ENCODE results near the gene UBE2Z. TPM values are rescaled to one million over a fixed set of nuclear protein-coding genes. Genes with fewer than 3 reads are reported as not detected.

The UBE2Z gene
- total and polyA plus RNA-seq, 2 donors (not counting 3 experiments of a cell fraction or from before 2014, with no cell fraction given) = 104 to 117 TPM

DNA sequence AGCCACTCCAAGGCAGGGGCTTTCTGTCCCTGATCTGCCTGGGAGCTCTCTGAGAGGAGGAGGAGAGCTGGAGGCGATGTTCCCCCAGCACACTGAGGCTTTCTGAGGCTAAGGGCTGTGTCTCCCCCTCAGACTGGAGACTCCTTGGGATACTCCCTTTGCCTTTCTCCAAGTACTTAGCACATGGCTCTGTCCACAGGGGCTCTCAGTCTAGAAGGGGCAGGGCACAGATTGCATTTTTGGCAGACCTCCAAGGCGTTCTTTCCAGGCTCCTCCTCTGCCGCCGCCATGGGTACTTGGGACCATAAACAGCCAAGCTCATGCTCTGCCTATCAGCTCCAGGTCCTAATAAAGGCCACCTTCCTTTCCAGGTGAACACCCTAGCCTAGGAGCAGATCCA, 62.0 kb downstream of the UBE2Z start:
- Histone ChIP-seq H3K27me3 (ENCODE audit: control insufficient read depth in 2 of 2, insufficient read depth in 2 of 2, low read length in 2 of 2) (no peaks in the 10 kb centered on the region), H3K27ac (ENCODE audit: insufficient read depth, low read depth, low read length) (no peak overlapping the region), H3K9ac (replicated peaks; ENCODE audit: extremely low read depth, insufficient read depth, low read length) (no peak overlapping the region), H3K4me3 (replicated peaks in 1 of 3; ENCODE audit: insufficient read depth in 1 of 3, low read depth in 1 of 3, low read length in 3 of 3) (no peak overlapping the region), H2AFZ (ENCODE audit: low read depth, low read length) (no peak overlapping the region), H3K79me2 (ENCODE audit: control insufficient read depth, insufficient read depth, low read length) (no peaks in the 10 kb centered on the region), H3K36me3 (ENCODE audit: control insufficient read depth in 2 of 2, extremely low read depth in 1 of 2, insufficient read depth in 2 of 2, low read length in 2 of 2) (no peaks in the 10 kb centered on the region), H4K20me1 (replicated peaks; ENCODE audit: control insufficient read depth, extremely low read depth, insufficient read depth, low read length) (no peaks in the 10 kb centered on the region), H3K4me1 (ENCODE audit: control insufficient read depth, extremely low read depth, insufficient read depth, low read length) (peaks cover 15% of the 10 kb centered on the region), H3K9me1 (replicated peaks; ENCODE audit: control insufficient read depth, extremely low read depth, insufficient read depth, low read length) (no peaks in the 10 kb centered on the region), H3K4me2 (ENCODE audit: insufficient read depth, low read length) (no peak overlapping the region), H3K9me3 (replicated peaks; ENCODE audit: control insufficient read depth, insufficient read depth, low read length) (no peaks in the 10 kb centered on the region)
- POLR2A ChIA-PET = no interaction called here
- DNase-seq (ENCODE audit: low read depth, low spot score) (peak; percentile 29), FAIRE-seq (no peak)
- intact Hi-C loops (cut with micrococcal nuclease) (no loop called here), dilution Hi-C loops (cut with MboI; ENCODE audit: extremely low pct_ligation_motif_present, low sequenced_read_pairs) (no loop called here)
- TF ChIP-seq MYC (IDR thresholded peaks at IDR 0.05; ENCODE audit: low read depth, low read length) (no peak), EZH2 (IDR thresholded peaks at IDR 0.05; ENCODE audit: borderline replicate concordance, low read depth, low read length, severe bottlenecking) (no peak), POLR2A (IDR thresholded peaks at IDR 0.05; ENCODE audit: low read depth, low read length) (no peak)
- TF ChIP-seq, protein P1, sequence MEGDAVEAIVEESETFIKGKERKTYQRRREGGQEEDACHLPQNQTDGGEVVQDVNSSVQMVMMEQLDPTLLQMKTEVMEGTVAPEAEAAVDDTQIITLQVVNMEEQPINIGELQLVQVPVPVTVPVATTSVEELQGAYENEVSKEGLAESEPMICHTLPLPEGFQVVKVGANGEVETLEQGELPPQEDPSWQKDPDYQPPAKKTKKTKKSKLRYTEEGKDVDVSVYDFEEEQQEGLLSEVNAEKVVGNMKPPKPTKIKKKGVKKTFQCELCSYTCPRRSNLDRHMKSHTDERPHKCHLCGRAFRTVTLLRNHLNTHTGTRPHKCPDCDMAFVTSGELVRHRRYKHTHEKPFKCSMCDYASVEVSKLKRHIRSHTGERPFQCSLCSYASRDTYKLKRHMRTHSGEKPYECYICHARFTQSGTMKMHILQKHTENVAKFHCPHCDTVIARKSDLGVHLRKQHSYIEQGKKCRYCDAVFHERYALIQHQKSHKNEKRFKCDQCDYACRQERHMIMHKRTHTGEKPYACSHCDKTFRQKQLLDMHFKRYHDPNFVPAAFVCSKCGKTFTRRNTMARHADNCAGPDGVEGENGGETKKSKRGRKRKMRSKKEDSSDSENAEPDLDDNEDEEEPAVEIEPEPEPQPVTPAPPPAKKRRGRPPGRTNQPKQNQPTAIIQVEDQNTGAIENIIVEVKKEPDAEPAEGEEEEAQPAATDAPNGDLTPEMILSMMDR (IDR thresholded peaks at IDR 0.05; ENCODE audit: extremely low read depth in 1 of 2, insufficient read depth in 1 of 2, low read depth in 1 of 2, low read length in 2 of 2) = no peak
- BruUV-seq (replicated peaks) = no TSS peak
- CTCF ChIA-PET = interaction anchor here (1.3 to 4.5 kb wide), 3 partner anchors 9 to 66 kb away, joined by 4 to 26 read pairs (median 11); no protein-coding TSS in a partner anchor

DNA sequence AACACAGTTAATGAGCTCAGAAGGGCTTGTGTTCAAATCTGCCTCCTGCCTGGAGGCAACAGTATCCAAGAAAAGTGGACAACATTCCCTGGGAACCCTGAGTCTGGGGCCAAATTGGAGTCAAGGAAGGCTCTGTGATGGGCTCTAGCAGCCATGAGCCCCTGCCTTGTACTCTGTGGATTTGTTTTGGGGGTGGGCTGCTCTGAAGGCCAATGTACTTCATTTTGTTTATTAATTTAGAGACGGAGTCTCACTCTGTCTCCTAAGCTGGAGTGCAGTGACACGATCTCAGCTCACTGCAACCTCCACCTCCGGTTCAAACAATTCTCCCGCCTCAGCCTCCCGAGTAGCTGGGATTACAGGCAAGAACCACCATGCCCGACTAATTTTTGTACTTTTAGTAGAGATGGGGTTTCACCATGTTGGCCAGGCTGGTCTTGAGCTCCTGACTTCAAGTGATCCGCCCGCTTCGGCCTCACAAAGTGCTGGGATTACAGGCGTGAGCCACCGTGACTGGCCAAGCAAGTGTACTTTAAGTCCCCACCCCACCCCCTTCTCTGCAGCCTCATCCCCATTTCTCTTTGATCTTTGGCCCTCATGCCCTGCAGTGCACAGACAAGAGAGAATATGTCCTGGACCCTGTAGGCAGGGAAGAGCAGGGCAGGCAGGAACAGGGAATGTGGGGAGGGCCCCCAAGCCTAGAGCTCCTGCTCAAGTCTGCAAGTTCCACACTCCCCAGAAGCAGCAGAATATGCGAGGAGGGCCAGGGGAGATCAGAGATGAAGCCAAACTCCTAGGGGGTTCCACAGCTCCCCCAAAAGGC, 62.9 kb downstream of the UBE2Z start:
- no peak overlapping the region for H3K9ac ChIP-seq (replicated peaks; ENCODE audit: extremely low read depth, insufficient read depth, low read length)
- no TSS peak for BruUV-seq (replicated peaks)
- intact Hi-C loops (cut with micrococcal nuclease) (no loop called here), dilution Hi-C loops (cut with MboI; ENCODE audit: extremely low pct_ligation_motif_present, low sequenced_read_pairs) (no loop called here)
- ChIA-PET POLR2A (no interaction called here), CTCF (interaction anchor here (1.0 to 4.5 kb wide), 3 partner anchors 10 to 62 kb away, joined by 3 to 26 read pairs (median 11); no protein-coding TSS in a partner anchor)
- peaks cover 0 to under 1% of the 10 kb centered on the region in 2 experiments for H3K27me3 ChIP-seq (ENCODE audit: control insufficient read depth in 2 of 2, insufficient read depth in 2 of 2, low read length in 2 of 2)
- H3K9me1 ChIP-seq (replicated peaks; ENCODE audit: control insufficient read depth, extremely low read depth, insufficient read depth, low read length) = no peaks in the 10 kb centered on the region
- no peak for TF ChIP-seq POLR2A (IDR thresholded peaks at IDR 0.05; ENCODE audit: low read depth, low read length)
- no peak for TF ChIP-seq GATA2 (IDR thresholded peaks at IDR 0.05; ENCODE audit: insufficient read depth, insufficient read length, low read depth, low read length)
- TF ChIP-seq, protein P2, sequence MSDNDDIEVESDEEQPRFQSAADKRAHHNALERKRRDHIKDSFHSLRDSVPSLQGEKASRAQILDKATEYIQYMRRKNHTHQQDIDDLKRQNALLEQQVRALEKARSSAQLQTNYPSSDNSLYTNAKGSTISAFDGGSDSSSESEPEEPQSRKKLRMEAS (IDR thresholded peaks at IDR 0.05; ENCODE audit: insufficient read depth, insufficient read length) = no peak
- no peak for TF ChIP-seq FOS (IDR thresholded peaks at IDR 0.05; ENCODE audit: borderline replicate concordance, insufficient read depth, low read length)
- TF ChIP-seq MYC (IDR thresholded peaks at IDR 0.05; ENCODE audit: low read depth, low read length) = no peak
- TF ChIP-seq POLR2AphosphoS5 (IDR thresholded peaks at IDR 0.05; ENCODE audit: insufficient read depth, low read depth, low read length) = no peak
- TF ChIP-seq EZH2 (IDR thresholded peaks at IDR 0.05; ENCODE audit: borderline replicate concordance, low read depth, low read length, severe bottlenecking) = no peak
- TF ChIP-seq JUN (IDR thresholded peaks at IDR 0.05; ENCODE audit: borderline replicate concordance, insufficient read depth, insufficient read length, low read depth) = no peak
- TF ChIP-seq, protein P1 (IDR thresholded peaks at IDR 0.05; ENCODE audit: extremely low read depth in 1 of 2, insufficient read depth in 1 of 2, low read depth in 1 of 2, low read length in 2 of 2) = no peak
- H3K4me1 ChIP-seq (ENCODE audit: control insufficient read depth, extremely low read depth, insufficient read depth, low read length) = peaks cover 15% of the 10 kb centered on the region
- no peaks in the 10 kb centered on the region for H3K36me3 ChIP-seq (ENCODE audit: control insufficient read depth in 2 of 2, extremely low read depth in 1 of 2, insufficient read depth in 2 of 2, low read length in 2 of 2)
- DNase-seq (ENCODE audit: low read depth, low spot score) (no peak), FAIRE-seq (no peak)
- H3K4me3 ChIP-seq (replicated peaks in 1 of 3; ENCODE audit: insufficient read depth in 1 of 3, low read depth in 1 of 3, low read length in 3 of 3) = no peak overlapping the region
- no peak overlapping the region for H3K27ac ChIP-seq (ENCODE audit: insufficient read depth, low read depth, low read length)
- no peaks in the 10 kb centered on the region for H3K79me2 ChIP-seq (ENCODE audit: control insufficient read depth, insufficient read depth, low read length)
- H2AFZ ChIP-seq (ENCODE audit: low read depth, low read length) = no peak overlapping the region
- no peaks in the 10 kb centered on the region for H4K20me1 ChIP-seq (replicated peaks; ENCODE audit: control insufficient read depth, extremely low read depth, insufficient read depth, low read length)
- no peaks in the 10 kb centered on the region for H3K9me3 ChIP-seq (replicated peaks; ENCODE audit: control insufficient read depth, insufficient read depth, low read length)
- H3K4me2 ChIP-seq (ENCODE audit: insufficient read depth, low read length) = no peak overlapping the region

Data from endothelial cell of umbilical vein (primary cell).